Activated T-helper 1 cell treated with anti-CD3 and anti-CD28 coated beads, Interleukin-2, amount 50 U/mL, for 16 hours (primary cell): ENCODE data around the gene KIF1C.
"Not testable (repeated sequence)": the region's sequence is repeated elsewhere in the genome, so short reads cannot be mapped to it uniquely, and the experiment has no call there.

Experiments
- DNase-seq, 2 donors: peaks; one replicate each; pipeline ENCODE4 v3.0.0-alpha.2; 2020; ENCODE audit warnings: low read depth in 1 of 2, low spot score in 1 of 2

The KIF1C gene

DNA sequence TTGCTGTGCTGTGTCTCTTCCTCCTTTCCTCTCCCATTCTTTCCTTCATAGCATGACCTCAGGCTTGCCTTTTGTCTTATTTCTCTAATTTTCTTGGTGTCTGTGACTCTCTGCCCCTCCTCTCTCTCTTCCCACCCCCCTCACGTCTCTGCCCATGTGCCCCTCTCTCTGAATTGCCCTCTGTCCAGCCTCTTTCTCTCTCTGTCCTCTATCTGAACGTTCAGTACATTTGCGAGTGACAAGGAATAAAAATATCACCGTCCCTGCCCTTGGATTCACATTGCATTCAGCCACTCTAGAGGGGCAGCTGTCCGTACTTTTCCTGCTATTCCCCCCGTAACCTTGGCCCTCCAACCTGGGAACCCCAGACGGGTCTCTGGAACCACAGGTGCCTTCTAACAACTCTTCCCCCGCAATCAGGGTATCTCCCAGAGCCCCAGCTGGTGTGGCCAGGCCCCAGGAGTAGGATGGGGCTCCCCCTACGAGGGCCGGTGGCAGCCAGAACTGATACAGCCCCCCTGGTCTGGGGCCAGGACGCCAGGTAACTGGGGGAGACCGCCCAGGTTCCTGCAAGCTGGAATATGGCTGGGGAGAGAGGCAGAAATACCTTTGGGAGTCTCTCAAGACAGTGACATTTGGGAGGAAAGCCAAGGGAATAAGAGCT, 1.8 kb downstream of the KIF1C start:
- DNase-seq: no peak

DNA sequence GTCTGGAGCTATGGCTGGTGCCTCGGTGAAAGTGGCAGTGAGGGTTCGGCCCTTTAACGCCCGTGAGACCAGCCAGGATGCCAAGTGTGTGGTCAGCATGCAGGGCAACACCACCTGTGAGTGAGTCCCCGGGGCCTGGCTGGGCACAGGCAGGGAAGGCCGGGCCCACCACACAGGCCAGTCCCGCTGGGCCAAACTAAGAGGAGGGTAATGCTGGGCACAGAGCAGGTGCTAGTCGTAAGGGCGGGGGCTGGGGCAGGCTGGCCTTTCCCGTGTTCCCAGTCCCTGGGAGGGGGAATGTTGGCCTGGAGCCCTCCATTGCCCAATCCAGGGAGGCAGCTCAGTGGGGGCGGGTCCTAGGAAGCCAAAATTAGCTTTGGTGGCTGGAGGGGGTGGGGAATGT, 2.5 kb downstream of the KIF1C start:
- no peak for DNase-seq

DNA sequence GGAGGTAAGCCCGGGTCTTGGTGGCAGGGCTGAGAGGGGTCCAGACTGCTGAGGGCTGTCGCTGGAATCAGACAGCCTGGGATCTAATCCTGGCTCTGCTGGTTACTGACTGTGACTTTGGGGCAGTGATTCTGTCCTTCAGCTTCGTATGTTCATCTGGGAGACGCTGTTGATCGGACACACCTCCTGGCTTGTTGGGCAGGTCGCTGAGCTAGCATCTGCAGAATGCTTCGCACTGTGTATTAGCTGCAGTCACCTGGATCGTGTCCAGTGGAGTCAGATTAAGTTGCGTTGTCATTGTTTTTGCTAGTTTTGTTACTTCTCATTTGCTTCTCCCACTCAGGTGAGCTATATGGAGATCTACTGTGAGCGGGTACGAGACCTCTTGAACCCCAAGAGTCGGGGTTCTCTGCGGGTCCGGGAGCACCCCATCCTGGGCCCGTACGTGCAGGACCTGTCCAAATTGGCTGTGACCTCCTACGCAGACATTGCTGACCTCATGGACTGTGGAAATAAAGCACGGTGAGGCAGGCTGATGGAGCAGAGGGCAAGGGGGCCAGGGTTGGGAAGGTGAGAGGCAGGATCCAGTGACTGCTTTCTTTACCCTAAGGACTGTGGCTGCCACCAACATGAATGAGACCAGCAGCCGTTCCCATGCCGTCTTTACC, 4.5 kb downstream of the KIF1C start:
- DNase-seq: no peak

DNA sequence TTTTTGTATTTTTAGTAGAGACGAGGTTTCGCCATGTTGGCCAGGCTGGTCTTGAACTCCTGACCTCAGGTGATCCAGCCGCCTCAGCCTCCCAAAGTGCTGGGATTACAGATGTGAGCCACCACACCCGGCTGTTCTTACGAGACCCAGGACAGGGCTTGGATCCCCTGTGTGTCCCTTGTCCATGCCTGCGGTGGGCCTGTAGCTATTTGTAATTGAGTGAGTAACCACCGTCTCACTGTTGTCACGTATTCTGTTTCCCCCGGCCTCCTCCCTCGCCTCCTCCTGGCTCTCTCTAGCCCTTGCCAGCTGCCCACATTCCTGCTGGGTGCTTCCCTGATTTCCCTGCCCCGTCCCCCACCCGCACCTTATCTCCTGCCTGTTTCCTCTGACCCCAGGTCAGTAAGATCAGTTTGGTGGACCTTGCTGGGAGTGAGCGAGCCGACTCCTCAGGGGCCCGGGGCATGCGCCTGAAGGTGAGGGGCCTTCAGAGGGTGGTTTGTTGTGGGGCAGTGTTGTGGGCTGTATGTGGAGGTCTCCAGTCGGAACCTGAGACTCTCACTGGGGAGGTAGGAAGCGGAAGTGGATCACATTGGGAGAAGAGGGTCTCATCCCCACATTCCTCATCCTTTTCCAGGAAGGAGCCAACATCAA, 5.6 kb downstream of the KIF1C start:
- DNase-seq: no peak

DNA sequence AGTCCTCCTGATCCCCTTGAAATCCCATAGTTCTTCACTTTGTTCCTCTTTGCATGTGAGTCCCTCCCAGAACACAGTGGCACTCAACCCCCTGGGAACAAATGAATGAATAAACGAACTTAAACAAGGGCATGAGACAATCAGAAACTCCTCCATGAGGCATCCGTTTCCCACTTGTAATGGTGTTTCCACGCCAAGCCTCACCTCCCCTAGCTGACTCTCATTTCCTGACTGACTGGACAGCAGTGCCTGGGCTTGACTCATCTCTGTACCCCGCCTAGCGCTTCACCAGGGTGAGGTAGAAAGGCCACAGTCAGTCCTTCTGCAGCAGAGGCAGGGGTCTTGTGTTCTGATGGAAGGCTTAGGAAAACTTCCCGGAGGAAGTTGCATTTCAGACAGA, 14.2 kb downstream of the KIF1C start:
- DNase-seq: no peak

DNA sequence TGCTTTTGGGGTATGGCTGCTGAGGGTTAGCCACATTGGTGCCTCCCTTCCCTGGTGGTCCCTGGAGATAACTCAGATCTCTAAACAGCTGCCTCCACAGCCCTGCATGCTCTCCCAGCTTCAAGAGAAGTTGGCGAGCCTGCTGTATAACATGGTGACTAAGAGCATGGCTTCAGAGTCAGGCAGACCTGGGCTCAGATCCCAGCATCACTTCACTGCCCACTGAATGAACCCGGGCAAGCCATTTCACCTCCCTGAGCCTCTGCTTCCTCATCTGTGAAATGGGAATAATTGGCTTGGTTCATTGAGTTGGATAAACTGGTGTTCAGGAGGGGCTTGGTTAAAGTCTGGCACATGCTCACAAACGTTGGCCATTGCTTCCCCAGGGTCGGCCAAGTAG, 16.6 kb downstream of the KIF1C start:
- no peak for DNase-seq

DNA sequence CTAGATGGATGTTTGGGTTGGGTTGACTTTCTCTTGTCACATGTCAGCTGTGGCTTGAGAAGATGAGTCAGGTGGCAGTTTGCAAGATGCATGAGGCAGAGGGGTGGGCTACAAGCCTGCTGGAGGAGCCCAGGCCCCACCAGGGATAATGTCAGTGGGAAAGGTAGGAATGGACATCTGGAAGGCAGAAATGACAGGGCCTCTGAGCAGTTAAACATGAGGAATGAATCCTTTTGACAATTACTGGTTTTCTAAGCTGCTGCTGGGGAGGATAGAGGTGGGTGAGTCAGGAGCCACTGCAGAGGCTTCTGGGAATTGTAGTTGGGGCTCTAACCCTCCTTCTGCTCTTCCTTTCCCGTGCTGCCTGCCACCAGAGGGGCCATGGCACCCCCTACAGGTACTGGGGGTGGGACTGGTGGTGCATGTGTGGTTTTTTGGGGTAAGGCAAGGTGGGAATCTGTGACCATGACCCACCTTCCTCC, 21.8 kb downstream of the KIF1C start:
- no peak for DNase-seq

DNA sequence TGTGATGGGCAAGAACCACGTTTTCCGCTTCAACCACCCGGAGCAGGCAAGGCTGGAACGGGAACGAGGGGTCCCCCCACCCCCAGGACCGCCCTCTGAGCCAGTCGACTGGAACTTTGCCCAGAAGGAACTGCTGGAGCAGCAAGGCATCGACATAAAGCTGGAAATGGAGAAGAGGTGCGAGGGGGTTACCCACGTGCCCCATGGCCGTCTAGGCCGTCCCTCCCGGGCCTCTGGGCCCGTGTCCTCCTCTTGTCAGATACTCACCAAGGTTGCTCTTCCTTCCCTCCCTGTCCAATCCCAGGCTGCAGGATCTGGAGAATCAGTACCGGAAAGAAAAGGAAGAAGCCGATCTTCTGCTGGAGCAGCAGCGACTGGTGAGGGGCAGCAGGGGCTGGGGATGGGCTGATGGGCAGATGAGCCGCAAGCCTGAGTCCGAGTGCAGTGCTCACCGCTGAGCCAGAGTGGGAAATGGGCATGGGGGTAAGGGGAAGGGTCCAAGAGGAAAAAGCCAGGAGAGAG, 22.8 kb downstream of the KIF1C start:
- no peak for DNase-seq

DNA sequence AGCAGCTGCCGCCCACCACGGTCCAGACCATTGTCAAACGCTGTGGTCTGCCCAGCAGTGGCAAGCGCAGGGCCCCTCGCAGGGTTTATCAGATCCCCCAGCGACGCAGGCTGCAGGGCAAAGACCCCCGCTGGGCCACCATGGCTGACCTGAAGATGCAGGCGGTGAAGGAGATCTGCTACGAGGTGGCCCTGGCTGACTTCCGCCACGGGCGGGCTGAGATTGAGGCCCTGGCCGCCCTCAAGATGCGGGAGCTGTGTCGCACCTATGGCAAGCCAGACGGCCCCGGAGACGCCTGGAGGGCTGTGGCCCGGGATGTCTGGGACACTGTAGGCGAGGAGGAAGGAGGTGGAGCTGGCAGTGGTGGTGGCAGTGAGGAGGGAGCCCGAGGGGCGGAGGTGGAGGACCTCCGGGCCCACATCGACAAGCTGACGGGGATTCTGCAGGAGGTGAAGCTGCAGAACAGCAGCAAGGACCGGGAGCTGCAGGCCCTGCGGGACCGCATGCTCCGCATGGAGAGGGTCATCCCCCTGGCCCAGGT, 24.5 kb downstream of the KIF1C start:
- DNase-seq: no peak

DNA sequence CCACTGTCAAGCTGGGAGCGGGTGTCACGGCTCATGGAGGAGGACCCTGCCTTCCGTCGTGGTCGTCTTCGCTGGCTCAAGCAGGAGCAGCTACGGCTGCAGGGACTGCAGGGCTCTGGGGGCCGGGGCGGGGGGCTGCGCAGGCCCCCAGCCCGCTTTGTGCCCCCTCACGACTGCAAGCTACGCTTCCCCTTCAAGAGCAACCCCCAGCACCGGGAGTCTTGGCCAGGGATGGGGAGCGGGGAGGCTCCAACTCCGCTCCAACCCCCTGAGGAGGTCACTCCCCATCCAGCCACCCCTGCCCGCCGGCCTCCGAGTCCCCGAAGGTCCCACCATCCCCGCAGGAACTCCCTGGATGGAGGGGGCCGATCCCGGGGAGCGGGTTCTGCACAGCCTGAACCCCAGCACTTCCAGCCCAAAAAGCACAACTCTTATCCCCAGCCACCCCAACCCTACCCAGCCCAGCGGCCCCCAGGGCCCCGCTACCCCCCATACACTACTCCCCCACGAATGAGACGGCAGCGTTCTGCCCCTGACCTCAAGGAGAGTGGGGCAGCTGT, 25.9 kb downstream of the KIF1C start:
- no peak for DNase-seq

DNA sequence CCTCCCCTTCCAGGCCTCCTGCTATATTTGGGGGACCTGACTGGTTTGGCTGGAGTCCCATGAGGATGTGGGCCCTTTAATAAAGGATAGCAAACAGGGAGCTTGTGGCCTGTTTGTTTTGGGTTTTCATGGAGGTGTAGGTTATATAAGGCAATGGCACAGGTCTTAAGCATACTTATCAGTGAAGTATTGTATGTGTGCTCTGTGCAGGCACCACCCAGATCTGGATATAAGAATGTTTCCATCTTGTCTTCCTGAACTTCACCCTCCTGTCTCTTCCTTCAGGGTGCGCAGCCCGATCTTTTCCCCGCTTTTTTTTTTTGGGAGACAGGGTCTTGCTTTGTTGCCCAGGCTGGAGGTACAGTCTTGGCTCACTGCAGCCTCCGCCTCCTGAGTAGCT, 26.9 kb downstream of the KIF1C start:
- no peak for DNase-seq

DNA sequence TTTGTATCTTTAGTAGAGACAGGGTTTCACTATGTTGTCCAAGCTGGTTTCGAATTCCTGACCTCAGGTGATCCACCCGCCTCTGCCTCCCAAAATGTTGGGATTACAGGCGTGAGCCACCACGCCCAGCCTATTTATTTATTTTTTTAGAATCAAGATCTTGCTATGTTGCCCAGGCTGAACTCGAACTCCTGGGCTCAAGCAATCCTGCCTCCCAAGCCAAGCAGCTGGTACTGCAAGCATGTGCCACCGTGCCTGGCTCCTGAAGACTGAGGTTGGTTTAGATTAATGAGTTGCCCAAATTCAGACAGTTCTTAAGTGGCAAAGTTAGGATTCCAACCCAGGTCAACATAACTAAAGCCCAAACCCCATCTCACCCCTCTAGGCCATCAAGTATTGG, 29.5 kb downstream of the KIF1C start:
- DNase-seq: no peak

DNA sequence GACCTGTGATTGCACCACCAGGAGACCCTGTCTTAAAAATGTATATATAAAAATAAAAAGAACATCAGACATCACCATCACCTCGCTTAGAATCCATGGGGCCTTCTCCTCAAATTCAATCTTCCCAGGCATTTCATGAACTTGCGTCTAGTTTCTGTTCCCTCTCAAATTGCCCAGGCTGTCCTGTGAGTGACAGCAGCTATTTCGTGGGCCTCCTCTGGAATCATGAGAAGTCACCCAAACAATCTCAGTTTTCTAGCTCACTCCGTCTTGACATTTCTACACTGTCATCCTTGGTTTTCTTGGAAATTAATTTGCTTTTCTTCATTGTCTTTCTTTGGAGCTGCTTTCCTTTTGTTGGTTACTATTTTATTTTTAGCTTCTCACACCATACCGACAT, 30.2 kb downstream of the KIF1C start:
- DNase-seq: no peak

DNA sequence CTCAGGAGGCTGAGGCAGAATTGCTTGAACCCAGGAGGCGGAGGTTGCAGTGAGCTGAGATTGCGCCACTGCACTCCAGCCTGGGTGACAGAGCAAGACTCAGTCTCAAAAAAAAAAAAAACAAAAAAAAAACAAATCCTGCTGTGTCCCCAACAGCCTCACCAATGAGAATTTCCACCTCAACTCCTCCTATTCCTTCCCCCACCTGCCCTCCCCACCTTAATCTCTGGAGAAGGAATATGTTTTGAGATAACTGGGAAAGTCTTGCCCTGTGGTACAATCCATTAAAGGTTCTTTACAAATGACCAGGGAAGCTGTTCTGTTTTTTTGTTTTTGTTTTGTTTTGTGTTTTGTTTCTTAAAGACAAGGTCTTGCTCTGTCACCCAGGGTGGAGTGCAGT, 32.4 kb downstream of the KIF1C start:
- not testable (repeated sequence) for DNase-seq

DNA sequence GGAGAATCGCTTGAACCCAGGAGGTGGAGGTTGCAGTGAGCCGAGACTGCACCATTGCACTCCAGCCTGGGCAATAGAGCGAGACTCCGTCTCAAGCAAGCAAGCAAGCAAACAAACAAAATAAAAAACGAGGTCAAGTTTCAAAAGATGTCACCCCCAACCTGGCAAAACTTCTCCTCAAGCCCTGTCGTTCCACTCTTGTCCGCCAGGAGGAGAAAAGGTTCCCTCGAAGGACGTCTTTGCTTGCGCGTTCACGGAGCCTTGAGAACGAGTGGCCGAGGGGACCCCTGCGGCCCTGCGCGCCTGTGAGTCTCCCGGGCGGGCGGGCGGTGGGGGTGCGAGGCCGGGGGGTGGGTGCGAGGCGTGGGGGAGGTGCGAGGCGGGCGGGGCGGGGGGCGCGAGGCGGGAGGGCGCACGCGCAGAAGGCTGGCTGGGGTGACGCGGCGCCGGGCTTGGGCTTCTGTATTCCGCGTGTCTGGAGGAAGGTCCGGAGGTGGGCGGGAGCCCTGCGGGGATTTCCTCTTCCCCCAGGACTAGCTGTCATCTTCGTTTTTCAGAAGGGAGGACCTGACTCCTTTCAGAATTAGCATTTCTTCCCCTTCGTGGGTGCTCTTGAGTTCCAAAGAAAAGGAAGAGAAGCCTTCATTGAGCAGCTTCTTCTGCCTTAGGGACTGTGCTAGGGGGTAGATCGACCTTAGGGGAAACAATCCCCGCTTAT, 33.8 kb downstream of the KIF1C start:
- DNase-seq: peak; percentile 67 to 72

DNA sequence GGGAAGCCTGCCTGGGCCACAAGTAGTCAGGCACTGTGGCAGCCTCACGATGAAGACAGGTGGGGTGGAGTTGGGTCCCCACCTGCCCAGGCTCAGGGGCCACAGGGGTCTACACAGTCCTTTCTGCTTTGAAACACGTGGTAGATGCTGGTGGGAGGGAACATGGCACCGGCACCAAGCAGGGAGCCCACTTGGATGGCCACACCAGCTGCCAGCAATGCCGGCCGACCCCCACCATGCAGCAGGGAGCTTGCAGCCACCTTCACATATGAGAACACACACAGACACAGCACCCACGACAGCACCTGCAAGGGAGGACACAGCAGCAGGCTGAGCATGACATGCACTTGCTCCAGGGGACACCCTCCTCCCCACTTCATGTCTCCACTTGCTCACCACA, 35.1 kb downstream of the KIF1C start:
- DNase-seq: no peak

DNA sequence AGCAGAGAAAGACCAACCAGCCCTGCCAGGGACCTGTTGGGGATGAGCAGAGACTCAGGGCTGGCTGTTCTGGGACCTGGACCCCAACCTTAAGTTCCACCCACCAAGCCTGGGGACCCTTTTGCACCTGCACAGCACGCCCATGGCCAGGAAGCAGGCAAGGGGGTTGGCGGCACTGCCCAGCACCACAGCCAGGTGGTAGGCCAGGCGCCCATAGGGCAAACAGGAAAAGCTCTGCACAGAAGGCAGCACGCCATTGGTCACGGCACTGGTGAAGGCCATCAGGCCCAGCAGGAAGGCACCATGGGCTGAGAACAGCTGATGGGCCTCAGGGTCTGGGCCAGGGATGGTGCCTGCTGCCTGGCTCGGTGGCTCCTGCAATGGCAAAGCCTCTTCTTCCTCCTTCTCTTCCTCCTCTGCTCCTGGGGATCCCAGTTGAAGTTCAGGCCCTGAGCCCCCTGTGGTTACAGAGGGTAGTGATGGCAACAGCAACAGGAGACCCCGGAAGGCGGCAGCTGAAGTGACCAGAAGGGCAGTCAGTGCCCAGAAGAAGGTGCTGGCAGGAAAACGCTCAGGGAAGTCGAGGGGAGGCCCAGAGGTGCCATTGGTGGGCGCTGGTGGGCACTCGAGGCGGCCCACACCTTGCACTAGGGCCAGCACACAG, 35.7 kb downstream of the KIF1C start:
- no peak for DNase-seq

DNA sequence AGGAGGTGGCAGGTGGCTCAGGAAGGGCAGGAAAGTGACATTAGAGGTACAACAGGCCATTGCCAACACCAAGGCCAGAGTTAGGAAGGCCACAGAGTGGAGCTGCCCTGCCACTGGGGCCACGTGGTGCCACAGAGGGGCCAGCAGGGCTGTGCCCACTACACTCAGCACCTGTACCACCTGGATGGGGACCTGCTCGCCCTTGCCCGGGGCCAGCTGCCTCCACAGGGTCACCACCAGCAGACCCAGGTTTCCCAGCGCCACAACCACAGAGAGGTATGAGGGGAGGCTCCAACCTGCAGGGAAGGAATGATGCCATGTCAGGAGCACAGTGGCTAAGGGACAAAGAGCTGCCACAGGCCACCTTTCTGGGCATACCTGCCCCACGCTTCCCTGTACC, 36.3 kb downstream of the KIF1C start:
- DNase-seq: no peak

DNA sequence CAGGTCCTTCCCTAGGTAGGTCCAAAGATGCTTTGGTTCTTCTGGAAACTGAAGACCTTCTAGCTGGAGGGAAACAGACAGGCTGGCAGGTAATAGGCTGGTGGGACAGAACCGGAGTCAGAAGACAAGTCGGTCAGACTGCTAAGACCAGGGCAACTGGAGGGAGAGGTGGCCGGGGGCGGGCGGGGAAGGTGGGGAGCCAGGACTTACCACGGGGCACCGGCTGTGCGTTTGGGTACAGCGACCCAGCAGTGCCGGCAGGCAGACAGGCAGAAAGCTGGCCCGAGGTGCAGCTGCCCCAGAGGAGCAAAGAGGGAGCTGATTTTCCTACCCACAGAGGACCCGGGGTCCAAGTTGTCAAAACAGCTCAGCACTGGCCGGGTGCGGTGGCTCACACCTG, 36.9 kb downstream of the KIF1C start:
- DNase-seq: no peak

DNA sequence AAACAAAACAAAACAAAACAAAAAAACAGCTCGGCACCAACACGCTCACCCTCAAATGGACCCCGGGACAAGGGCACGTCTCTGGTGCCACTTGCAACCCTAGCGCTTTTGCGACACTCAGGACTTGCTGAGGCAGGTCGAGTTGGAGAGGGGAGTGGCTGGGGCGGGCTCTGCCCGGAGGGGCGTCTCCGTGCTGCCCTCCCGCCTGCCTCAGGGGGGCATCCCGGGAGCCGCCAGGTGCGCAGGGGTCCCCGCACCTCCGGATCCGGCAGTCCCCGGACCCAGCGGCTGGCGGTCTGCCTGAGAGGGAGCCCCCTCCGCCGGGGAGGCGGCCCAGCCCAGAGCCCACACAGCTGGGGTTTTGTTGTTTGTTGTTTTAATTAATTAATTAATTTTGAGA, 37.6 kb downstream of the KIF1C start, which contains the start of gene SLC52A1:
SLC52A1 (minus strand) TSS at position 112 of the 400 bp plus-strand sequence. CDS start 820 bp downstream, outside the sequence.
- DNase-seq: no peak
